AG10803 (cell line): ENCODE results near the gene TSPAN3.

Experiments used
- DNase-seq: peaks from one replicate; pipeline ENCODE4 v3.0.0; 2010; ENCODE audit warnings: low read depth
- H3K4me3 ChIP-seq: 2 replicates; pipeline ENCODE4 v1.5.1; 2011; ENCODE audit warnings: mild to moderate bottlenecking, low read length, control low read depth
- TF ChIP-seq, protein P1 (sequence below): conservative IDR thresholded peaks from 2 replicates; pipeline ENCODE4 v1.5.1; 2011; ENCODE audit warnings: mild to moderate bottlenecking, low read length, control low read depth, inconsistent platforms

The TSPAN3 gene

DNA sequence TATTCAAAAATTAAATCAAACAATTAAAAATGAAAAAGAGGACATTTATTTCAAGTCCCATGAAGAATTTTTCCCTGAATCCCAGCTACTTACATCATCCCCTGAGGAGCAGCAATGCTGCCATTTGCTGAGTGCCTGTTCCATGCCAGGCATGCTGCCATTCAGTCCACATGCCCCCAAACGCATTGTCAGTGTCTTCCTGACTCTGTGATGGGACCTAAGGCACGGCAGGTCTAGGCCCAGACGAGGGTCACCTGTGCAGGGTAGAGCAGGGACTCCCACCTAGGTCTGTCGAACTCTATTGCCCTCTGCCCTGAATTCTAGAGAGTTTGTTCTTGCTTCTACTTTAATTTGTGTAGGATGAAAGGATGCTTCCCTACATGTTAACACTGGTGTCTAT, 68.9 kb downstream of the TSPAN3 start:
- TF ChIP-seq, protein P1, sequence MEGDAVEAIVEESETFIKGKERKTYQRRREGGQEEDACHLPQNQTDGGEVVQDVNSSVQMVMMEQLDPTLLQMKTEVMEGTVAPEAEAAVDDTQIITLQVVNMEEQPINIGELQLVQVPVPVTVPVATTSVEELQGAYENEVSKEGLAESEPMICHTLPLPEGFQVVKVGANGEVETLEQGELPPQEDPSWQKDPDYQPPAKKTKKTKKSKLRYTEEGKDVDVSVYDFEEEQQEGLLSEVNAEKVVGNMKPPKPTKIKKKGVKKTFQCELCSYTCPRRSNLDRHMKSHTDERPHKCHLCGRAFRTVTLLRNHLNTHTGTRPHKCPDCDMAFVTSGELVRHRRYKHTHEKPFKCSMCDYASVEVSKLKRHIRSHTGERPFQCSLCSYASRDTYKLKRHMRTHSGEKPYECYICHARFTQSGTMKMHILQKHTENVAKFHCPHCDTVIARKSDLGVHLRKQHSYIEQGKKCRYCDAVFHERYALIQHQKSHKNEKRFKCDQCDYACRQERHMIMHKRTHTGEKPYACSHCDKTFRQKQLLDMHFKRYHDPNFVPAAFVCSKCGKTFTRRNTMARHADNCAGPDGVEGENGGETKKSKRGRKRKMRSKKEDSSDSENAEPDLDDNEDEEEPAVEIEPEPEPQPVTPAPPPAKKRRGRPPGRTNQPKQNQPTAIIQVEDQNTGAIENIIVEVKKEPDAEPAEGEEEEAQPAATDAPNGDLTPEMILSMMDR = no peak
- no peak for DNase-seq
- no peak overlapping the region for H3K4me3 ChIP-seq

DNA sequence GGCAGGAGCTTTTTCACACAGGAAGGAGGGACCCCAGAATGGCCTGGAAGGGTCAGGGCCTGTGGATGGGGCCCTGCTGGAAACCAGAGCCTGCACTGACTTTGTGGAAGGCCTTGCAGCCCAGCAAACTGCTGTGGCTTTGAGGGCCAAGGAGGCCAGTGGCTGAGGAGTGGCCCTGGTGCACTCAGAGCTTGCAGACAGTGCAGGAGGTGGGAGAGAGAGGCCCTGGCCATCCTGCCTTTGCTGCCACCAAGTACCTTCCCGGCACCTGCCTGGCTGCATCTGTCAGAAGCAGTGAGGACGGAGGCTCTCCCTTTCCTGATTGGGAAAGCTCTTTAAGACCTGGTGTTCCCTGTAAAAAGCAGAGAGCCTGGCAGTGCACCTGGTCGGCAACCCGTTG, 69.6 kb downstream of the TSPAN3 start:
- H3K4me3 ChIP-seq = no peak overlapping the region
- TF ChIP-seq, protein P1 = no peak
- DNase-seq = no peak

DNA sequence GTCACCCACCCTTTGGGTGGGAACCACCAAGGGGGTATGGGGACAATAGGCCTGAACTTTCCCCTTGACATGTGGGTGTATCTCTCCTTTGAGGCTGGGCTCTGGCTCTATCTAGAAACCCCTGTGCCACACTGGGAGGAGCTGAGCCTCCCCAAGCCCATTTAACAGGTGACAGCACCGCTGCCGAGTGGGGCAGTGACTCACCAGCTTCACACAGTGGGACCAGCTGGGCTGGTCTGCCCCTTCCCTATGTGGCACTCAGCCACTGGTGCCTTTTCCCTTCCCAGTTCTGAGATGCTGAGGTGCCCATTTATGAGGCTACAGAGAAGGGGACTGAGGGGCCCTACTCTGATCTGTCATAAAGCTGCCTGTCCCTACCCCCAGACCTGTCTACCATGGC, 70.9 kb downstream of the TSPAN3 start:
- no peak for DNase-seq
- no peak overlapping the region for H3K4me3 ChIP-seq
- TF ChIP-seq, protein P1 = no peak

DNA sequence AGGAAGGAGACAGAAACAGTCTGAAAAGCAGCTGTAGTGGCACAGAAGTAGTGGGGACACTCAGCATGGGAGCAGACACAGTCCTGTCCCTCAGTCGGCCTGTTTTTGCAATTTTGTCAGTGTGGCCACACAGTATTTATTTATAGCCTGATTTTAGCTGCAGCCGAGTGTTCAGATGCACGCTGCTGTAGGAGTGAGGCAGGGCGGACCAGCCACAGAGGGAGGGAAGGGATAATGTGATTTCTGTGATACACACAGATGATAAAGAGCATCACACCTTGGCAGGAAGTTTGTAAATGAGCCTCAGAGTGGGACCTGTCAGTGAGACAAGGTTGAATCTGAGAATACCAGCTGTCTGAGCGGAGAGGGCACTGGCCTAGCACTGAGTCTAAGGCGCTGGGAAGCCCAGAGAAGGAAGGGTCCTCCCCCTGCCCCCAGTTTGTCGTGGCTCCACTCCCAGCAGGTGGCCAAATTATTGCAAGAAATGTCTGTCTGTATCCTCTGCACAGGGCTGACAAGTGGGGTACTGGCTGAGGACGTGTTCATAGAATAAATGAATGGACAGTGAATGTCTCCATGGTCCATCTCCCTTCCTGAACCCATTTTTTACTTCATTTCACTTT, 72.1 kb downstream of the TSPAN3 start:
- DNase-seq = no peak
- TF ChIP-seq, protein P1 = no peak

DNA sequence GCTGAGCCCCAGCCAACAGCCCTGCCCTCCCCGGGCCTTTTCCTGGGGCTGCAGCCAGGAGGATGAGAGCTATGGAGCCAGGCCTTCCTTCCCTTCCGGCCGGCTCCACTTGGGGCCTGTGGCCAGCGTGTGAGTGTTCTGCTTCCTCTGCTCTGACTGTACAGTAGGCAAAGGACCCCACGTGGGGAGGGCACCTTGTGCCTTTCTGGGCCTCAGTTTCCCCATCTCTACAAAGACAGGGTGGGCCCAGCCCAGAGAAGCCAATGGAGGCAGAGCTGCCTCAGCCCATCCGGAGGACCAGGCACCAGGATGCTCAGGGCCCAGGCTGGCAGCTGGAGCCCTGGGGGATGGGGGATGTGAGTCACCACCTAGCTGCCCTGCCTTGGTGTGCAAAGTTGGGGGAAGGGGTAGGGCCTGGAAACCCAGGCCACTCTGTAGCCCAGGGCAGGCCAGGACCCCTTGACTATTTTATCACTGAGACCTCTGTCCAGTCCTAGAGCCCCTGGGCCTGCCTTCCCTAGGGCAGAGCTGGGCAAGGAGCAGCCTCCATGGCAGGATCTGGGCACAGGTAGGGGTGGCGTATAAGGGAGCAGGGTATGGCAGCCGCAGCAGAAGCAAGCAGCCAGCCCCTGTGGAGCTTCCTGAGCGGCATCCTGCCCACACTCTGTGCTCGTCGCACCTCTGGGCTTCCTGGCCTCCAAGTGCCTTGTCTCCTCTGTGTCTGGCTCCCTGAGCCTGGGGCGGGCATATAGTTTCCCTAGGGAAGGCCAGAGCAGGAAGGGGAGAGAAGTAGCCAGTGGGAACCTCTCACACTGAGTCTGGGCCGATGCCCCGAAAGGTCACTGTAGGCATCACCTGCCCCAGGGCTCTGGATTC, 74.1 kb downstream of the TSPAN3 start:
- TF ChIP-seq, protein P1 = no peak; the same call in 1 of the 2 replicates

More for the DNA sequence above, 72.1 kb downstream of the TSPAN3 start:
- no peak overlapping the region for H3K4me3 ChIP-seq

DNA sequence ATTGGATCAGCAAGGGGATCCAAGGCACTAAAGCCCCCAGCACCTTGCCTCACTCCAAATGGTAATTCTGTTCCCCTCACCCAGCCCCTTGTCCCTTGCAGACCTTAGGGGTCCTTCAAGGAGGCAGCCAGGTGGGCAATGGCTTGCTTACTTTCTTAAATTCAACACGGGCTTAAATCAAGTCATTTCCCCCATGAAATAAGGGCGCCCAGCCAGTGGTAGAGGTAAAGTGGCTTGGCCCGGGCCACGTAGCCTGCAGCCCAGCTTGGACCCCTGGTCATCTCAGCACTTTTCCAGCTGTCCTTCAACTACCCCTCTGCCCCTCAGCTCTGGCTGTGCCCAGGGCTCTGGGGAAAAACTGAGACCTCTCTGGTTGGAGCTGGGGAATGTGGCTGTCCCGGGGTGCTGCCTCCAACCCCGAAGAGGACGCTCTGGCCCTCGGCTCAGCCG, 74.8 kb downstream of the TSPAN3 start:
- TF ChIP-seq, protein P1 = no peak
- DNase-seq = no peak
- H3K4me3 ChIP-seq = no peak overlapping the region

More for the DNA sequence above, 74.1 kb downstream of the TSPAN3 start:
- no peak overlapping the region for H3K4me3 ChIP-seq
- peak; percentile 41 for DNase-seq
